Measurements from ENCODE around the gene DMRTB1. TPM values are rescaled to one million over a fixed set of nuclear protein-coding genes. Genes with fewer than 3 reads are reported as not detected.

DMRTB1 gene
- total and polyA plus RNA-seq, 2 of the 4 experiments (the other 2 are of a cell fraction), result not detected

DNA sequence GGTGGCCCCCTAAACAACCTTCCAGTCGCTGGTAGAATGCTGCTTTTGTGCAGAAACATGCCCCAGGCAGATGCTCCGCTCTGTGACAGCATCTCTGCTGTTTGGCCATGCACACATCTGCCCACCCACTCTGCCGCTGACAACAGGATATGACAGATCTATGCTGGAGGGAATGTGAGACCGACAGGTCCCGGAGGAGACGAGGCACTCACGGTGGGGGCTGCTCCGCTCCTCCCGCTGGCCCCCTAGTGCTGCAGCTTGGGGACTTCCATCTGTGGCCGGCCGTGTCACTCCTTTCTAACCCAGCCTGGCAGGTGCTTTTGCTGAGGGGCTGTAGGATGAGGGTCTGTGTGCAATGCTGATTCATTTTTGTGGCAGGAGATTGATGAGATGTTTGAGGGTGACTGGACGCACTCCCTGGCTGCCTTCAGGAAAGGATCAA lies 49.1 kb upstream of the DMRTB1 start:
- Histone ChIP-seq H4K5ac (ENCODE audit: low read depth, low read length) (no peak overlapping the region), H3K4ac (ENCODE audit: low read depth, low read length) (no peak overlapping the region), H3K14ac (replicated peaks; ENCODE audit: low read depth, low read length) (no peak overlapping the region), H3K18ac (ENCODE audit: low read depth, low read length) (no peak overlapping the region), H2BK20ac (ENCODE audit: low read depth, low read length) (no peak overlapping the region), H2AK9ac (replicated peaks; ENCODE audit: low read depth, low read length, poor library complexity) (no peak overlapping the region), H2BK120ac (ENCODE audit: low read depth, low read length) (no peak overlapping the region), H3K23ac (ENCODE audit: low read depth, low read length) (no peak overlapping the region), H3K79me1 (ENCODE audit: low read depth in 1 of 2, low read length in 2 of 2) (no peaks in the 10 kb centered on the region), H2BK15ac (ENCODE audit: low read depth, low read length) (no peak overlapping the region), H3K56ac (ENCODE audit: extremely low read depth, insufficient read depth, low read length) (no peak overlapping the region), H3K4me3 (ENCODE audit: insufficient read depth, low read depth, low read length) (no peak overlapping the region), H2AK5ac (ENCODE audit: low read depth, low read length) (no peak overlapping the region), H3K4me2 (ENCODE audit: low read depth, low read length) (no peak overlapping the region), H3K4me1 (ENCODE audit: control insufficient read depth, insufficient read depth, low read length) (peaks cover 24% of the 10 kb centered on the region), H3K27me3 (ENCODE audit: control insufficient read depth, insufficient read depth, low read length) (peaks cover 38% of the 10 kb centered on the region), H4K91ac (ENCODE audit: insufficient read depth, low read depth, low read length) (no peak overlapping the region), H3K36me3 (ENCODE audit: control insufficient read depth, insufficient read depth, low read length) (no peaks in the 10 kb centered on the region), H2BK5ac (ENCODE audit: low read depth, low read length, poor library complexity, severe bottlenecking) (no peak overlapping the region), H4K8ac (ENCODE audit: low read depth in 2 of 2, low read length in 2 of 2) (no peak overlapping the region), H3K27ac (ENCODE audit: insufficient read depth, low read length) (no peak overlapping the region), H3K9me3 (ENCODE audit: control insufficient read depth, insufficient read depth, low read length) (no peaks in the 10 kb centered on the region; the same call in 1 of the 2 replicates), H3K9me1 (ENCODE audit: insufficient read depth, low read length) (peaks cover 25% of the 10 kb centered on the region), H3K9ac (ENCODE audit: low read depth, low read length) (no peak overlapping the region), H4K20me1 (ENCODE audit: insufficient read depth, low read length) (peaks cover 10% of the 10 kb centered on the region), H2AFZ (replicated peaks; ENCODE audit: low read length, poor library complexity) (peak overlapping the region; percentile 78)
- DNase-seq (peak; percentile 47), ATAC-seq (ENCODE audit: low read depth) (no peak)
- in situ Hi-C loops (cut with MboI; ENCODE audit: low sequenced_read_pairs), result no loop called here
- WGBS, 2 experiments (ENCODE audit: extremely low coverage in 2 of 2, insufficient read length in 1 of 2), result 26% methylated on average over 6 of the region's 12 CpGs; no CpG with 5 or more reads in 1 of the 2 experiments
- intact Hi-C loops (cut with micrococcal nuclease), result no loop called here
- dilution Hi-C loops (cut with HindIII; ENCODE audit: low sequenced_read_pairs, unreplicated experiment), result no loop called here
- BruUV-seq (replicated peaks), result no TSS peak
- TF ChIP-seq, protein P1, sequence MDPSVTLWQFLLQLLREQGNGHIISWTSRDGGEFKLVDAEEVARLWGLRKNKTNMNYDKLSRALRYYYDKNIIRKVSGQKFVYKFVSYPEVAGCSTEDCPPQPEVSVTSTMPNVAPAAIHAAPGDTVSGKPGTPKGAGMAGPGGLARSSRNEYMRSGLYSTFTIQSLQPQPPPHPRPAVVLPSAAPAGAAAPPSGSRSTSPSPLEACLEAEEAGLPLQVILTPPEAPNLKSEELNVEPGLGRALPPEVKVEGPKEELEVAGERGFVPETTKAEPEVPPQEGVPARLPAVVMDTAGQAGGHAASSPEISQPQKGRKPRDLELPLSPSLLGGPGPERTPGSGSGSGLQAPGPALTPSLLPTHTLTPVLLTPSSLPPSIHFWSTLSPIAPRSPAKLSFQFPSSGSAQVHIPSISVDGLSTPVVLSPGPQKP (IDR thresholded peaks at IDR 0.05; ENCODE audit: borderline replicate concordance, low read depth, low read length), result no peak
- peak; percentile 52; the same call in 1 of the 2 replicates for TF ChIP-seq MAZ (IDR thresholded peaks at IDR 0.05; ENCODE audit: borderline replicate concordance, low read depth, low read length)
- TF ChIP-seq BHLHE40 (IDR thresholded peaks at IDR 0.05; ENCODE audit: low read depth, low read length), result no peak
- TF ChIP-seq CHD1 (IDR thresholded peaks at IDR 0.05; ENCODE audit: low read depth, low read length), result no peak
- no peak for TF ChIP-seq MAFK (IDR thresholded peaks at IDR 0.05; ENCODE audit: low read depth, low read length)
- no peak for TF ChIP-seq CEBPB (IDR thresholded peaks at IDR 0.05; ENCODE audit: low read depth, low read length)
- TF ChIP-seq RAD21 (IDR thresholded peaks at IDR 0.05; ENCODE audit: low read length), result no peak
- ChIA-PET CTCF (no interaction called here), POLR2A (ENCODE audit: unreplicated experiment) (no interaction called here)
